Type B pancreatic cell (in vitro differentiated cells): ENCODE measurements around the gene SLC34A3. TPM values are rescaled to one million over a fixed set of nuclear protein-coding genes. Genes with fewer than 3 reads are reported as not detected.

ENCODE experiments used
- DNase-seq: peaks from one replicate; pipeline ENCODE4 v3.0.0; 2021; ENCODE audit warnings: mixed read lengths; ENCODE audit not compliant: unreplicated experiment; ENCODE audit errors: extremely low spot score
- H3K27ac Mint-ChIP-seq: 2 replicates; pipeline ENCODE4 v1.8.0; 2021; ENCODE audit warnings: mild to moderate bottlenecking, mixed read lengths
- H3K27me3 Mint-ChIP-seq: 2 replicates; pipeline ENCODE4 v1.8.0; 2021; ENCODE audit warnings: mixed read lengths
- H3K36me3 Mint-ChIP-seq: 2 replicates; pipeline ENCODE4 v1.8.0; 2021; ENCODE audit warnings: mixed read lengths
- H3K4me1 Mint-ChIP-seq: one replicate; pipeline ENCODE4 v1.8.0; 2021; ENCODE audit warnings: mixed read lengths; ENCODE audit not compliant: unreplicated experiment
- H3K4me3 Mint-ChIP-seq: 2 replicates; pipeline ENCODE4 v1.8.0; 2021; ENCODE audit warnings: mild to moderate bottlenecking, mixed read lengths
- H3K9me3 Mint-ChIP-seq: 2 replicates; pipeline ENCODE4 v1.8.0; 2021; ENCODE audit warnings: mixed read lengths
- CTCF ChIP-seq: fragments of 200-600 bp; sonication (generic); conservative IDR thresholded peaks from 2 replicates; pipeline ENCODE4 v1.5.0; 2021; ENCODE audit warnings: antibody characterized with exemption, mild to moderate bottlenecking
- total RNA-seq: library from RNA; stranded (reverse); gene quantifications from 2 replicates; pipeline ENCODE4 v1.2.1, GENCODE V29; 2021; ENCODE audit warnings: low replicate concordance

Gene SLC34A3
- total RNA-seq, 1 donor from 2014 or later = 0.41 TPM

- no peak for DNase-seq
- H3K9me3 Mint-ChIP-seq = no peaks in the 10 kb centered on the region
- H3K36me3 Mint-ChIP-seq = no peaks in the 10 kb centered on the region
- TF ChIP-seq CTCF = no peak
- H3K4me1 Mint-ChIP-seq = peaks cover 4% of the 10 kb centered on the region
- peak overlapping the region; percentile 91 for H3K4me3 Mint-ChIP-seq
- H3K27me3 Mint-ChIP-seq = no peaks in the 10 kb centered on the region
- H3K27ac Mint-ChIP-seq = peak overlapping the region; percentile 89
These were observed 23.3 kb downstream of the SLC34A3 start for GRCh38 chr9:137253717-137254623.

- H3K4me1 Mint-ChIP-seq = peaks cover 4% of the 10 kb centered on the region
- H3K36me3 Mint-ChIP-seq = no peaks in the 10 kb centered on the region
- H3K4me3 Mint-ChIP-seq = peak within 1 kb of the TSS; percentile 91
- no peaks in the 10 kb centered on the region for H3K9me3 Mint-ChIP-seq
- H3K27ac Mint-ChIP-seq = peak within 1 kb of the TSS; percentile 89
- no peaks in the 10 kb centered on the region for H3K27me3 Mint-ChIP-seq
- peak; percentile 98 for DNase-seq
- peak; percentile 20 for TF ChIP-seq CTCF
These were observed 24.1 kb downstream of the SLC34A3 start, which contains the start of gene NELFB for GRCh38 chr9:137254624-137255447. TSS of gene NELFB (plus strand) at chr9:137255327.

GRCh38 chr9:137255448-137256114, 24.9 kb downstream of the SLC34A3 start:
- H3K4me3 Mint-ChIP-seq = peak overlapping the region; percentile 89
- no peak for TF ChIP-seq CTCF
- H3K4me1 Mint-ChIP-seq = peaks cover 4% of the 10 kb centered on the region
- no peak for DNase-seq
- H3K27me3 Mint-ChIP-seq = no peaks in the 10 kb centered on the region
- H3K36me3 Mint-ChIP-seq = no peaks in the 10 kb centered on the region
- H3K9me3 Mint-ChIP-seq = no peaks in the 10 kb centered on the region
- H3K27ac Mint-ChIP-seq = no peak overlapping the region

- no peak for DNase-seq
- H3K9me3 Mint-ChIP-seq = no peaks in the 10 kb centered on the region
- H3K27me3 Mint-ChIP-seq = no peaks in the 10 kb centered on the region
- H3K4me3 Mint-ChIP-seq = peak overlapping the region; percentile 89
- H3K36me3 Mint-ChIP-seq = no peaks in the 10 kb centered on the region
- no peak overlapping the region for H3K27ac Mint-ChIP-seq
- H3K4me1 Mint-ChIP-seq = peaks cover 4% of the 10 kb centered on the region
- TF ChIP-seq CTCF = no peak
These were observed 25.7 kb downstream of the SLC34A3 start for GRCh38 chr9:137256362-137256761.

- Mint-ChIP-seq H3K36me3 (no peaks in the 10 kb centered on the region), H3K4me1 (peaks cover 4% of the 10 kb centered on the region), H3K9me3 (no peaks in the 10 kb centered on the region), H3K27ac (no peak overlapping the region), H3K4me3 (peak overlapping the region; percentile 89), H3K27me3 (no peaks in the 10 kb centered on the region)
- no peak for DNase-seq
- TF ChIP-seq CTCF = no peak
These were observed 26.2 kb downstream of the SLC34A3 start for GRCh38 chr9:137256856-137257255.
